Loucy (cell line): Measurements from ENCODE around the gene STOX2.

Source experiments
- CTCF ChIP-seq: fragments of 200-600 bp; sonication (generic); conservative IDR thresholded peaks from 2 replicates; pipeline ENCODE4 v1.5.1; 2014; ENCODE audit warnings: mild to moderate bottlenecking, antibody characterized with exemption, low read length
- EZH2phosphoT487 ChIP-seq: fragments of 200-600 bp; IDR thresholded peaks from 2 replicates; pipeline ENCODE4 v1.6.1; 2018; ENCODE audit warnings: antibody characterized with exemption, mild to moderate bottlenecking, moderate library complexity, borderline replicate concordance

- no peak for TF ChIP-seq CTCF
- TF ChIP-seq EZH2phosphoT487, result no peak
Observed at GRCh38 chr4:184046148-184046547, 141.0 kb downstream of the STOX2 start.
